GM08714 (cell line): ENCODE data around the gene MDFIC.

ENCODE experiments used
- H3K4me3 ChIP-seq: fragments of 200-500 bp; sonication (Bioruptor generic); 2 replicates; pipeline ENCODE4 v1.5.1; 2014; ENCODE audit warnings: mild to moderate bottlenecking, low read length, inconsistent platforms
- ZNF274 ChIP-seq: IDR thresholded peaks from 2 replicates; pipeline ENCODE4 v1.6.1; 2012; ENCODE audit warnings: mild to moderate bottlenecking, low read depth, low read length

Gene MDFIC

DNA sequence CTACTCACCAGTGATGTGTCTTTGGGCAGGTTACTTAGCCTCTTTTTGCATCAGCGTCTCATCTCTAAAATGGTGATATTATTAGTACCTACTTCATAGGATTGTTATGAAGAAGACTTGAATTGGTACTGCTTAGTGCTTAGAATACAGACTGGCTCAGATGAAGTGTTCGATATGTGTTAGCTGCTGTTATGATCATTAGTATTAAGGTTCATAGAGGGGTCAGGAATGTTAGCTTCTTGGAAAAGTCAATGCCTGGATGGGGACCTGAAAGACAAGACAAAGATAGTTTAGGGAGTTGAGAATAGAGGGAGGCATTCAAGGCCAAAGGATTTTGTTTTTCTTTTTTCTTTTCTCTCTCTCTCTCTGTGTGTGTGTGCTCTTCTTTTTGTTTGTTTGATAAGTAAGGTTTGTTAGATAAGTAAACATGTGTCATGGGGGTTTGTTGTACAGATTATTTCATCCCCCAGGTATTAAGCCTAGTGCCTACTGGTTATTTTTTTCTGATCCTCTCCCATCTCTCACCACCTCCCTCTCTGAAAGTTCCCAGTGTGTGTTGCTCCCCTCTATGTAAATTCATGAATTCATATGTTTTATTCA lies 63.3 kb downstream of the MDFIC start:
- H3K4me3 ChIP-seq, result no peak overlapping the region
- TF ChIP-seq ZNF274, result no peak

DNA sequence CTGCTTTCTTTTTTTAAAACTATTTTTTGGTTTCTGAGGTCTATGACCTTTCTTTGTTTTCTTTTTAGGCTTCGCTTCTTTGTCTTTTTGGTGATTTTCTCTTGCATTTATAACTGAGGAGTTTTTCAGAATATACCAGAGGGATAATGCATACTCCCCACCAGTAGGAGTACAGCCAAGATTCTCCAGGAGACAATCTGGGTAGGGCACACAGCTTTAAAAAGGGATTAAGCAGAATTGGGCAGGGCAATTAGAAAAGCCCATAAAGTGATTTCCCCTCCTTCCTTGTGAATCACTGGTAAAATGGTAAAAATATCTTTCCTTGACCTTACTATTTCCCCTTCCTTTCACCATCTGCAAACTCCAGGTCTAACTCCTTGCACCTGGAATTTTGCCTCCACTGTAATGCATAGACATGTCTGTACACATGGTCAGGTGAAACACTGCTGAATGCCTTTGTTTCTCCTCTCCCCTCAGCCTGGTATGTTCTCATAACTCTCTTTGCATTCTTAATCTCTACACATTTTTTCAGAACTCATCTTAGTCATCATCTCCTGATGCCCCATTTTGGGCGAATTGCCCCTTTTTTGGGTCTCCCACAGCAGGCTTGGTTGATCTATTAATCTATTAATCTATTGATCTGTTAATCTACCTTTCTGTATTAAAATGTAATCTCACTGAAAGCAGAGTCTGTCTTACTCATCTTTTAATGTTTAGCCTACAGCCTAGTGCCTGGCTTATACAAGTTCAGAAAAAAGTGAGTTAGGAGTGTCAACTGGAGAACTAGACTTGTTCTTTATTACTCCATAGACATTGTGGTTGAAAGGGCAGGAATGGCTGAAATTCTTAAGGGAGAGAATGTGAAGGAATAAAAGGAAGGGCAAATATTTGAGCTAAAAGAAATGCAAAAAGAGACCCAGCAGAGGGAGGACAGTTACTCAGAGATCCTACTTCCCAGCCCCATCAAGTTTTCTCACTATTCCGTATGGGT lies 64.6 kb downstream of the MDFIC start:
- H3K4me3 ChIP-seq, result no peak overlapping the region

DNA sequence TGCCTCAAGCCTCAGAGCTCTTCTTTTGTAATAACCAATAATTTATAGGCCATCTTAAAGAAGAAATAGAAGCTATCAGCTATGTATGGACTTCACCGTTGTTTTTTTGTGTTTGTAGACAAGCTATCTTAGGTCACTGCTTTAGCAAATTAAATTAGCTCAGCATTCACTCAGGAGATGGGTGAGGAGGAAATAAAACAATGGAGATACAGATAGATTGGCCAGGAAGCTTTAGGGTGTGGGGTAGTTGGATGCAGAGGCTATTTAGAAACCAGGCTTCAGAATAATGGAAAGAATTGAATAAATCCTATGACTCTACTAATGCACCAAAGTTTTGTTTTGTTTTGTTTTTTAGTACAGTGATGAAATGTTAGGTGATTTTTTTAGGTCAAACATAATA lies 66.1 kb downstream of the MDFIC start:
- no peak for TF ChIP-seq ZNF274
- H3K4me3 ChIP-seq, result no peak overlapping the region

More for the DNA sequence above, 64.6 kb downstream of the MDFIC start:
- TF ChIP-seq ZNF274, result no peak

DNA sequence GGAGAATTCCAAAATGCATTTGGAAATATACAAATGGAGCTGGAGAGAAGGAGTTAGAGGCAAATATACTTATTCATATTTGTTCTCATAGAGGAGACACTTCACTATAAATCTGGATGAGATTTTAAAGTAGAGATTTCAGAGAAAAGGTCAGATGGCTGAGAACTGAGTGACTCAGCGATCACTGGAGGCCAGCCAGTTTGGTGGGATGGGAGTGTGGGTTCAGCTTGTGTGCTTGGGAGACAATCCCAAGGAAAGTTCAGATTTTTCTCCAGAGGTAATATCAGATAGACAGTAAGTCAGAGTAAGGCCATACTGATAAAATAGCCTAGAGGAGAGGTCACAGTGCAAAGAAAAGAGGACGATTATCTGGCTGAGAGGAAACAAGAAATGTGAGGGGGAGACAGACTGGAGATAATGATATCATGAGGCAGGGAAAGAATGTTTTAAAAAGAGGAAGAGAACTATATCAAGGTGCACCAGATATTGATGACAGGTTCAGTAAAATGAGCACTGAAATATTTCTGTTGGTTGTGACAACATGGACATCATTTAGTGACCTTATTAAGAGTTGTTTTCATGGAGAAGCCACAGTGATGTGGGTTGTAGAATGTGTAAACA lies 67.0 kb downstream of the MDFIC start:
- H3K4me3 ChIP-seq, result no peak overlapping the region
- no peak for TF ChIP-seq ZNF274

DNA sequence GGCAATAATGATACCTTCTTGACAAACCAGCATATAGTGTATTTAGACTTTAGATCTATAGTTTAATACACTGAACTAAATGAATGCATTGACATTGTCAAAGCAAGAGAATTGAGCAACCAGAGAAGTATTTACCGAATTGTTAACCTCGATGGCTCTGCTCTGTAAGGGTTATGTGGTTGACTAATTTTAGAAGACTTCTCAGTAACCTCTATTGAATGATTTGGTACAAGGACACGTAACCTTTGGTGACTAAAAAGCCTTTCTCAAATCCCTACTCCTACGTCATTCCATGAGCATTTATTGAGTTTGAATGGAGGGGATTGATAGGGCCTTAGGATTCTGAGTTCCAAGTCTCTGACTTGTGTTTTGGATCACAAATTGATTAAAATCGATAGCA lies 67.6 kb downstream of the MDFIC start:
- TF ChIP-seq ZNF274, result no peak
- H3K4me3 ChIP-seq, result no peak overlapping the region

DNA sequence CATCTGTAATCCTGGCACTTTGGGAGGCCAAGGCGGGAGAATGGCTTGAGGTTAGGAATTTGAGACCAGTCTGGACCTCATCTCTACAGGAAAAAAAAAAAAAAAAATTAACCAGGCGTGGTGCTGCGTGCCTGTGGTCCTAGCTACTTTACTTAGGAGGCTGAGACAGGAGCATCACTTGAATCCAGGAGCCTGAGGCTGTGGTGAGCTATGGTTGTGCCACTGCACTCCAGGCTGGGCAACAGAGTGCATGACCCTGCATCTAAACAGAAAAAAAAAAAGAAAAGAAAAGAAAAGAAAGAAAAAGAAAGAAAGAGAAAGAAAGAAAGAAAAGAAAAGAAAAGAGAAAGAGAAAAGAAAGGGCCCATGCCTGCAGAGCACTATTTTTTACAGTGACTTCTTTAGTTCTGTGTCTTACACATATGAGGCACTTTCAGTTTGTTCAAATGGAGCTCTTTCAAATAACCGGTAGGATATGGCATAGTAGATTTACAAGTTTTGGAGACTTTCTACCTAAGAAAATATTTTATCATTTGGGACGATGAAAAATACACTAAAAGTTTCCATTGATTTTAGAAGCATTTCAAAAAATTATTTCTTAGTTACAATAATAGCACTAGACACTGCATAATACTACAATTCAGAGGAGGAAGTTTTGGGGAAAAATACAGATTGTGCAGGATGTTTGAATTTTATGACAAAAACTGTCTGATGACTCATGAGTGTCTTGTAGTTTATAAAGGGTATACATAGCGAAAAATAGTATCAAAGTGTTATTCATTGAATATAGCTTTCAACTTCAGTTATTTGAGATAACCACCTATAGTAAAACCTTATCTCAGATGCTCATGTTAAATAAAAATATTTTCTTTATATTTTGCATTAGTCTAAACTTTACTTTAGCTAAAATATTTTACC lies 75.9 kb downstream of the MDFIC start:
- TF ChIP-seq ZNF274, result no peak
- H3K4me3 ChIP-seq, result no peak overlapping the region

DNA sequence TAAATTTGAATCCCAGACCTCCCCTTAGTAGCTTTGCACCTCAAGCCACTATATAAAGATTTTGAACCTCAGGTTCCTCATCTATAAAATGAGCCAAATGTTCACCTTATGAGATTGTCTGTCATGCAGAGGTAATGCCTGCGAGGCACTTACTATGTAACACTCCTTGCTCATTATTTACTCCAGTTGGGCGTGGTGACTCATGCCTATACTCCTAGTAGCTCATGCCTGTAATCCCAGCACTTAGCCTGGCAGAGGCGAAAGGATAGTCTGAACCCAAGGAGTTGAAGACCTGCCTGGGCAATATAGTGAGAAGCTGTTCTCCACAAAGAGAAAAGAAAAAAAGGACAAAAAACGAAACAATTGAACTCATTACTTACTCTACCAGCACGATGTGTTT lies 82.2 kb downstream of the MDFIC start:
- no peak overlapping the region for H3K4me3 ChIP-seq
- TF ChIP-seq ZNF274, result no peak

DNA sequence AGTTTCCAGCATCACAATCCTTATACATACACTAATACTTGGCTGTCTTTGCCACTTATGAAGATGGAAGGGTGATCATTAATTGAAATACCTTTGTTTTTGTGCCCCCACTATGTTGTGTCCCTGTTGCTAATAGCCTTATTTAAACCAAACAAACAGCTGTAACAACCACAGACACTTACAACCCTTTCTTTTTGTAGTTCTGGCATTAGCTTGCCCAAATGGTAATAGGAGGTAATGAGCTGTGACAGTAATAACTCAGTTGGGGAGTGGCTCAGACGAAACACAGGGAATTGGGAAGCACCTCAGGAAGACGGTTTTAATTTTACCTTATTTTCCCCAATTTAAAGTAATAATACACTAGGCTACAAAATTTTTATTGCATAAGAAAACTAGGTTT lies 83.4 kb downstream of the MDFIC start:
- H3K4me3 ChIP-seq, result no peak overlapping the region

DNA sequence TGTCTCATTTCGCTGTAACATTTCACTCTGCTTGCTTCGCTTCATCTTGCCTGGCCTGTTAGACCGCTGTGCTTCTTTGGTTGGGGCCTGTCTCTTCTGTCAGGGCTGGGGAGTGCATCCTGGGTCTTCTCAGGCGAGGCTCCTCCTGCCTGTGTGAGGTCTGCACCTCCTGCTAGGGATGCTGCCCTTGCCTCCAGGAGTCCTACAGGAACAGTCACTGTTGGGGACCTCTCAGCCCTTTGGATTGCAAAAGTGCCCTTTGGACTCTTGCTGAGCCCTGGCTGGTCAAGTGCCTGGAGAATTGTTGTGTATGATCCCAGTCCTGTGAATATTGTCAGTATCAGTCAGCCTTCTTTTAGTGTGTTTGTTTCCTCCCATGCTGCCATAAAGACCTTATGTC lies 84.1 kb downstream of the MDFIC start:
- TF ChIP-seq ZNF274, result no peak
- no peak overlapping the region for H3K4me3 ChIP-seq

More for the DNA sequence above, 83.4 kb downstream of the MDFIC start:
- no peak for TF ChIP-seq ZNF274

DNA sequence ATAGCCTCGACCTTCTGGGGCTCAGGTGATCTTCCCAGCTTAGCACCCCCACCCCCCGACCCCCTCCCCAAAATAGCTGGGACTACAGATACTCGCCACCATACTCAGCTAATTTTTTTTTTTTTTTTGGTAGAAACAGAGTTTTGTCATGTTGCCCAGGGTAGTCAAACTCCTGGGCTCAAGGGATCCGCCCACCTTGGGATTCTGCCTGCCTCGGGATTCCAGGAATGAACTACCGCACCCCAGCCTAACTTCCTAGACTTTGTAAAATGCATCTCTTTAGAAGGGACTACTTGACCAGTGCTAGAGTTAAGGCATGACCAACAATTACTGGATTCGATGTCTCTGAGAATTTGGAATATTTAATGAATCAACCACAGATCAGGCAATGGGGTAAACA lies 85.9 kb downstream of the MDFIC start:
- no peak overlapping the region for H3K4me3 ChIP-seq
- no peak for TF ChIP-seq ZNF274

DNA sequence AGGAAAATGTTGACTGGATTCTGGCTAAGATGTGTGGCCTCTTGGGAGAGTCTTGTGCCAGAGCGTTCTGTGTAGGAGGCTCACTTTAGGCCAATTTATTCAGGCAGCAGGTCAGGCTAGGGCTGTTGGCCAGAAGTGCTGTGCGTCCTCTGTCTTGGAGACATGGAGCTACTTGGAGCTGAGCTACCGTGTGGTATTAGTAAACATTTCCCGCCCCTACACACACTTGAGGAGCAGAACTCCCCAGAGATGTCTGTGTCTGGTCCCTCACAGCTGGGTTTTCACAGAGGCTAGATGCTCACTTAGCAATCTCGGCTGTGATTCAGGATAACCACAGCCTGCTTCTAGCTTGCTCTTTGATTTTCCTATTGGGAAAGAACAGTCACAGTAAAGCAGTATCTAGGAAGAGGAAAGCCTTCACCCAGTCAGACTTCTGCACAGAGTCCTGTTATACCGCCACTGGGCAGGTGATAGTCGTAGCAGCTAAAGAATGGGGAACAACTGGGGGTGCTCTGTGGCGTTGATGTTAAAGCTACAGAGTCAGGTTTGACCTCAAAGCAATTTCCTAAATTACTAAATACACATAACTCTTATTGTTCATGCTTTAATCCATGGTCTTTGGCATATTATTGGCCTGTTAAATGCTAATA lies 86.7 kb downstream of the MDFIC start:
- H3K4me3 ChIP-seq, result no peak overlapping the region
- no peak for TF ChIP-seq ZNF274

DNA sequence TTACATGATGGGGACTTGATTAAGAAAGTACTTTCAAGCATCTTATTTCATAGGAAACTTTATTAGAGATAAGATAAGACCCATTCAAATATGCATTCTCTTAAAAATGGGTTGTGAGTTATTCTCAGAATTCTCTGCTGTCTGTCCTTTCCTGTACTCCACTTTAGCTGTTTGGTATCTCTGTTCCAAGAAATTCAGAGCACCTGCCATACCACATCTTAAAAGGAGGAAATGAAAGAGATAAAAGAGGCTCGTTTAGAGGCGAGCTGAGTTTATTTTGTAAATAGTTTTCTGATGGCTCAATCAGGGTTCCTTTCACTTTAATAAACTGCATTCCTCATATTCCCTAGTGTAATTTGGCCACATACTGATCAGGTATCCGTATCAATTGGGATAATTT lies 87.2 kb downstream of the MDFIC start:
- no peak for TF ChIP-seq ZNF274
- no peak overlapping the region for H3K4me3 ChIP-seq

DNA sequence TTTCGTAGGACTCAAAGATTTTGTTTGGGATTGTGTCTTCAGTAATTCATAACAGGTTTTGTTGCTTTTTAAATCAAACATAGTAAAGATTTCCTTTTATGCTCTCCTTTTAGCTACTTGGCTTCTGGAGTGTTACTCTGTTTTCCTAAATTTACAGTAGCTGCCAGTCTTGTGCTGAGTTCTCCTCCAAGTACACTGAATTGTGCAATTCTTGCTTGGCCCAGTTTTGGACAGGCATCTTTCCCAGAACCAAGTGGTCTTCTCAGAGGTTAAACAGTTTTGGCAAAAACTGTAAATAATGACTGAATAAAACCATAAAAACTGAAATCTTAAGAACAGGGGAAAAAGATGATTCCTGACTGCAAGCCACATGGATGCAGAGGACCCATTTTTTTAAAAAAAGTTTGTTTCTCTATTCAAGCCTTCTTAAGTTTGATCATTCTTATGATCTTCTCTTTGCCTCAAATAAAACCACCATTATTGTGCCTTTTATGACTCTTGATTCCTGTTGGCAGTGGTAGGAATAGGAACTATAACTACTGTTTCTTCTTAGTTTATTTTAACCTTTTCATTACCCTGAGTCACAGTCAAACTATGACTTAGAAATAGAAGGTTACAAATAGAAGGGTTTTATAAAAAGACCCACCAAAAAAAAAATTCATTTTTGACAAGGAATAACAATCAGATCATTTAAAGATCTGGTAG lies 88.0 kb downstream of the MDFIC start:
- H3K4me3 ChIP-seq, result no peak overlapping the region
- TF ChIP-seq ZNF274, result no peak
